COLO829 (cell line): ENCODE results near the gene PLCB1.

ENCODE experiments used
- DNase-seq: peaks from one replicate; pipeline ENCODE4 v3.0.0; 2012; ENCODE audit warnings: low spot score

The PLCB1 gene

GRCh38 chr20:8303651-8304050, 171.6 kb downstream of the PLCB1 start:
- no peak for DNase-seq

GRCh38 chr20:8304124-8304816, 172.2 kb downstream of the PLCB1 start:
- DNase-seq: no peak

DNA sequence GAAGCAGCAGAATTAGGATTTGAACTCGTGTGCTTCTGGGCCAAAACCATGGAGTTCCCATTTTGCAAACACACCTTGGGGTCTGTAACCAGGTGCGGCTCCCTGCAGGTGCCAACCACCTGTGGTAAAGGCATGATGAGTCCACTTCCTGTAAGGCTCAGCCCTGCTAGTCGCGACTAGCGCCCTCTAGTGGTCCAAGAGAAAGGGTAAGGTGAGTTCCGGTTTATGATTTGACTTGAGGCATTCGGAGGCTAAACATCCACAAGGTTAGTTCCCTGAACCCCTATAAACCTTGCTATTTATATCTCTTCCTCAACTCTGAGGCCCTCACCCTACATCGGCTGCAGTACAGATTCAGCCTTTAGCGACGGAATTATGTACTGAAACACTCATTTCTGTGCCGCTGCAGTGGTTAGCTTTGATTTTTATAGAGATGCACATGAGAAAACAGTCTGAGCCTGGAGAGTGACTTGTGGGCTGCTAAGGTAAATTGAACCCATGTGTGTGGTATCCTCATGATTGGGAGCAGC, 173.4 kb downstream of the PLCB1 start:
- peak; percentile 56 for DNase-seq

GRCh38 chr20:8306937-8307336, 174.9 kb downstream of the PLCB1 start:
- no peak for DNase-seq

- DNase-seq: no peak
Measured at GRCh38 chr20:8309634-8310033, 177.6 kb downstream of the PLCB1 start.

DNA sequence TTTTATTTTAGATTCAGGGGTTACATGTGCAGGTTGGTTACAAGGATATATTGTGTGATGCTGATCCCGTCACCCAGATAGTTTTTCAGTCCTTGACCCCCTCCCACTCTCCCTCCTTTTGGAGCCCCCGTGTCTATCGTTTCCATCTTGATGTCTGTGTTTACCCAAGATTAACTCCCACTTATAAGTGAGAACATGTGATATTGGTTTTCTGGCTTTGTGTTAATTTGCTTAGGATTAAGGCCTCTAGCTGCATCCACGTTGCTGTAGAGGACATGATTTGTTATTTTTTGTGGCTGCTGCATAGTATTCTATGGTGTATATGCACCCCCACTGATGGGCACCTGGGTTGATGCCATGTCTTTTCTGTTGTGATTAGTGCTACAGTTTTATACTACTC, 178.6 kb downstream of the PLCB1 start:
- no peak for DNase-seq

GRCh38 chr20:8313073-8313472, 181.0 kb downstream of the PLCB1 start:
- no peak for DNase-seq

GRCh38 chr20:8315639-8316573, 183.8 kb downstream of the PLCB1 start:
- no peak for DNase-seq

- DNase-seq: no peak
Measured at GRCh38 chr20:8317448-8317847, 185.4 kb downstream of the PLCB1 start.

GRCh38 chr20:8318965-8319625, 187.0 kb downstream of the PLCB1 start:
- DNase-seq: no peak

- DNase-seq: no peak
Measured at GRCh38 chr20:8320306-8320705, 188.2 kb downstream of the PLCB1 start.

DNA sequence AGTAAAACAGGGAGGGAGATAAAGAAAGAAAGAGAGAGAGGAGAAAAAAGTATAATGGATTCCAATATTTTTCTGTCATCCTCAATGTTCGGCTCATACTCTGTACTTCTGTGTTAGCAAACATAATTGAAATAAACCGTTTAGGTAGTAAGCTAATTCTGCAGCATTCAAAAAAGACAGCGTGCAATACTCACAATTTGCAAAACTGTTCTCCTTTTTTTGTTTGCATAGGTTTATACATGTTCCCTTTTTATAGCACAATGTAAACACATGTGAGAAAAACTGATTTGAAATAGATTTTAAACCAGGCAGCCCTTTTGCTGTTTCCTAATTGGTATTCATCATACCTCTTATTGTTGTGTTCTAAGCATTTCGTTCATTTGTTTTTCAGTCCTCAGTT, 188.9 kb downstream of the PLCB1 start:
- DNase-seq: no peak

- DNase-seq: no peak
Measured at GRCh38 chr20:8322662-8323217, 190.7 kb downstream of the PLCB1 start.

- DNase-seq: no peak
Measured at GRCh38 chr20:8326191-8326590, 194.1 kb downstream of the PLCB1 start.

GRCh38 chr20:8326899-8327298, 194.8 kb downstream of the PLCB1 start:
- DNase-seq: no peak

DNA sequence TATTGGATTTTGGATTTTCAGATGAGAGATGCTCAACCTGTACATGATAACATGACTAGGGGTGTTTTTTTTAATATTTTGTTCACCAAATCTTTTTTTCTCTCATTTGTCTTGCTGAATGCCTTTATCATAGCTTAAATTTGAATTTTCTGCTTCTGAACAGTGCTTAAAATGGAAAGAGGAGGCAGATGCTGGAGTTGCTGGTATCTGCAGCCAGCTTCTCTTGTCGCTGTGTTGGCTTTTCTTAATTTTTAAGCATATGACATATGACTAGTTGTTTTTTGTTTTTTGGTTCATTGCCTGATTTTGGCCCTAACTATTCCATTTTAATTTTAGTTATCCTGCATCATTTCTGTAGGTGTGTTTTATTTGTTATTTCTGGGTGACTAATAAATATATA, 196.1 kb downstream of the PLCB1 start:
- DNase-seq: no peak

GRCh38 chr20:8330319-8330784, 198.3 kb downstream of the PLCB1 start:
- no peak for DNase-seq

- DNase-seq: peak; percentile 32
Measured at GRCh38 chr20:8330785-8331695, 199.0 kb downstream of the PLCB1 start.

DNA sequence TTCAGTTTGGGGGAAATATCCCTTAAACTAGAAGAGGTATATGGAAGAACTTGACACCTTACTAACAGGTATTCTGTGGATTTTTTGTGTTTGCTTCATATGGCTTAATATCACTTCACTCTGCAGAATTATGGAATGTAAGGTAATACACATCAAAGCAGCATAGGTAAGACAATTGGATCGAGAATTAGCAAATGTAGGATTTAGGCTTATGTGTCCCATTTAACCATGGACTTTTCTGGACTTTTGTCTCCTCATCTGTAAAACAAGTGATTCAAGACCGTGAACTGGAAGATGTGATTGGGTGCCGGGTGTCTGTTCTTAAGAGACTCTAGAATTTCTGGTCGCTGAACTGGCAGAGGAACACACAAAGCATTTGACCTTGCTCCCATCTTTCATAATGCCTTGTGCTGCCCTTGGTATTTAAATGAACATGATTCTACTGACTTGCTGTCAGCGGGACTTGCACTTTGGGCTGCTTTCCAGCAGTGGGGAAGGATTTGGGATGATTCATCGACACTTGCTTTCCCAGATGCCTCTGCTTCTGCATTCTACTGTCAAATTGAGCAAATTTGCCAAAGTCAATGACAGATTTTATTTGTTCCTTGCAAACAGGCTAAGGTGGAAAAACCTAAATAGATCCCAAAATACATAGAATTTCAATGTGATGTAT, 199.8 kb downstream of the PLCB1 start:
- peak; percentile 47 for DNase-seq

DNA sequence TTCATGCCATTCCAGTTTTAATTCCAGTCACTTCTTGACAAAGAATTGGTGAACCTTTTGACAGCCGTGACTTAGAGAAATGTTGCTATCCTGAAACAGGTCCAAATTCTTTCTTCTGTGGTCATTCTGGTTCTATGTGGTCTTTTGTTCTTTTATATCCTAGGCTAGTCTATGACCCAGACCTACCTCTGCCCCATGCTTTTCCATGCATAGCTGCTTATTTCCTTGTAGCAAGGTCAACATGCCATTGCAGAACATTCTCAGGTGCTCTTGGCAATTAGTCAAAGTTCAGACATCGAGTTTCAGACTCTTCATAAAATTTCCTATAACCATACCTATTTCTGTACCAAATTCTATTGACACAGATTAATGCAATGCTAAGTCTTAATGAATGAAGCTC, 202.6 kb downstream of the PLCB1 start:
- DNase-seq: no peak
